Keratinocyte (primary cell): ENCODE data around the gene PTPN14. TPM values are rescaled to one million over a fixed set of nuclear protein-coding genes. Genes with fewer than 3 reads are reported as not detected.

ENCODE experiments used
- DNase-seq: peaks from one replicate; pipeline ENCODE4 v3.0.0-alpha.2; 2011; ENCODE audit warnings: low read depth, missing footprints, low spot score
- FAIRE-seq: peaks from 2 replicates; lab custom pipeline; 2011; peaks lifted over from hg19 to GRCh38; lab: Jason Lieb, UNC
- H2AFZ ChIP-seq: 2 replicates; pipeline ENCODE4 v1.6.0; 2012; ENCODE audit warnings: low read length, control low read depth, inconsistent platforms; ENCODE audit not compliant: control insufficient read depth
- H3K27ac ChIP-seq: 2 replicates; pipeline ENCODE4 v1.5.1; 2011; ENCODE audit warnings: low read length; ENCODE audit not compliant: control insufficient read depth, insufficient read depth
- H3K27me3 ChIP-seq: 3 replicates; pipeline ENCODE4 v1.6.0; 2011; ENCODE audit warnings: low read length; ENCODE audit not compliant: control insufficient read depth, insufficient read depth; ENCODE audit errors: extremely low read depth
- H3K36me3 ChIP-seq, 2 experiments: 2 replicates in 1 of 2; 3 replicates in 1 of 2; pipeline ENCODE4 v1.5.1; 2011; ENCODE audit warnings: low read length in 2 of 2, mild to moderate bottlenecking in 1 of 2; ENCODE audit not compliant: control insufficient read depth in 2 of 2, insufficient read depth in 2 of 2; ENCODE audit errors: extremely low read depth in 1 of 2
- H3K4me1 ChIP-seq: 3 replicates; pipeline ENCODE4 v1.5.1; 2011; ENCODE audit warnings: low read length; ENCODE audit not compliant: control insufficient read depth, insufficient read depth; ENCODE audit errors: extremely low read depth
- H3K4me2 ChIP-seq: 3 replicates; pipeline ENCODE4 v1.6.0; 2011; ENCODE audit warnings: low read depth, low read length; ENCODE audit not compliant: control insufficient read depth, insufficient read depth; ENCODE audit errors: extremely low read depth
- H3K4me3 ChIP-seq, 3 experiments: fragments of 200-600 bp in 1 of 3; sonication (generic) in 1 of 3; 2 replicates in 2 of 3; 3 replicates in 1 of 3; pipeline ENCODE4 v1.5.1; 2011 to 2016; ENCODE audit warnings: low read length in 3 of 3, mild to moderate bottlenecking in 3 of 3, control low read depth in 2 of 3, inconsistent platforms in 1 of 3, low read depth in 1 of 3, mixed read lengths in 1 of 3, mixed run types in 1 of 3, moderate library complexity in 1 of 3; ENCODE audit not compliant: control insufficient read depth in 2 of 3, insufficient read depth in 2 of 3; ENCODE audit errors: extremely low read depth in 1 of 3
- H3K79me2 ChIP-seq: 2 replicates; pipeline ENCODE4 v1.6.0; 2012; ENCODE audit warnings: low read length; ENCODE audit not compliant: control insufficient read depth, insufficient read depth
- H3K9ac ChIP-seq: 3 replicates; pipeline ENCODE4 v1.6.0; 2011; ENCODE audit warnings: low read length; ENCODE audit not compliant: control insufficient read depth, insufficient read depth; ENCODE audit errors: extremely low read depth
- H3K9me1 ChIP-seq: 3 replicates; pipeline ENCODE4 v1.6.0; 2011; ENCODE audit warnings: low read length; ENCODE audit not compliant: control insufficient read depth, insufficient read depth; ENCODE audit errors: extremely low read depth
- H3K9me3 ChIP-seq: 2 replicates; pipeline ENCODE4 v1.5.1; 2012; ENCODE audit warnings: low read depth, low read length; ENCODE audit not compliant: control insufficient read depth
- H4K20me1 ChIP-seq: 3 replicates; pipeline ENCODE4 v1.6.0; 2011; ENCODE audit warnings: low read length; ENCODE audit not compliant: control insufficient read depth, insufficient read depth; ENCODE audit errors: extremely low read depth
- CTCF ChIP-seq, 3 experiments: IDR thresholded peaks in 1 of 3; conservative IDR thresholded peaks in 1 of 3; optimal IDR thresholded peaks in 1 of 3; 2 replicates in 2 of 3; 3 replicates in 1 of 3; pipeline versions ENCODE3 to v1.5.1; 2011; ENCODE audit warnings: low read length in 3 of 3, mild to moderate bottlenecking in 3 of 3, moderate library complexity in 2 of 3, control low read depth in 1 of 3, inconsistent platforms in 1 of 3; ENCODE audit not compliant: insufficient read depth in 2 of 3; ENCODE audit errors: extremely low read depth in 1 of 3
- EZH2 ChIP-seq: IDR thresholded peaks from one replicate; pipeline ENCODE4 v1.6.1; 2012; ENCODE audit warnings: inconsistent platforms, mild to moderate bottlenecking, low read length, moderate library complexity
- dilution Hi-C: fragments of 300-500 bp; cut with MboI; formaldehyde crosslinking; loops from one replicate; pipeline ENCODE4 v1.7.0; 2020; ENCODE audit warnings: low sequenced_read_pairs; ENCODE audit not compliant: extremely low pct_ligation_motif_present
- polyA plus RNA-seq, 5 experiments: library from polyadenylated mRNA; depleted of rRNA in 3 of 5; stranded (reverse) in 3 of 5; stranded (forward) in 1 of 5; unstranded in 1 of 5; fragments of >200 nt; gene quantifications; 1 replicate in 1 of 5; 2 replicates in 3 of 5; 3 replicates in 1 of 5; pipeline versions ENCODE4 v1.2.1 to v1.2.3, GENCODE V29; 2011 to 2012; ENCODE audit warnings: missing spikeins in 2 of 5, low read depth in 1 of 5, low replicate concordance in 1 of 5

PTPN14 gene
- polyA plus RNA-seq, 1 donor (not counting 4 experiments of a cell fraction or from before 2014, with no cell fraction given), result 29.9 TPM

- Histone ChIP-seq H3K27me3 (no peaks in the 10 kb centered on the region), H3K4me1 (peaks cover 89% of the 10 kb centered on the region), H3K9me1 (no peaks in the 10 kb centered on the region), H3K4me2 (peak overlapping the region; percentile 13), H3K27ac (no peak overlapping the region), H2AFZ (no peak overlapping the region), H3K79me2 (peaks cover 76% of the 10 kb centered on the region), H4K20me1 (no peaks in the 10 kb centered on the region), H3K9ac (no peak overlapping the region), H3K9me3 (no peaks in the 10 kb centered on the region), H3K36me3 (peaks cover 3 to 5% of the 10 kb centered on the region in 2 experiments), H3K4me3 (no peak overlapping the region)
- dilution Hi-C loops, result no loop called here
- no peak for DNase-seq
- FAIRE-seq, result no peak
- TF ChIP-seq EZH2 (no peak), CTCF (optimal IDR thresholded peaks at IDR 0.05 in 1 of 3, IDR thresholded peaks at IDR 0.05 in 1 of 3, conservative IDR thresholded peaks at IDR 0.05 in 1 of 3; ENCODE audit: extremely low read depth in 1 of 3, insufficient read depth in 2 of 3, low read length in 3 of 3) (no peak)
Measured at GRCh38 chr1:214419650-214420049, 131.8 kb downstream of the PTPN14 start.

- no peak overlapping the region for H3K4me3 ChIP-seq
- no peaks in the 10 kb centered on the region for H3K9me3 ChIP-seq
- peaks cover 78% of the 10 kb centered on the region for H3K79me2 ChIP-seq
- H2AFZ ChIP-seq, result no peak overlapping the region
- H3K9me1 ChIP-seq, result no peaks in the 10 kb centered on the region
- peaks cover 89% of the 10 kb centered on the region for H3K4me1 ChIP-seq
- no peaks in the 10 kb centered on the region for H4K20me1 ChIP-seq
- TF ChIP-seq EZH2 (no peak), CTCF (optimal IDR thresholded peaks at IDR 0.05 in 1 of 3, IDR thresholded peaks at IDR 0.05 in 1 of 3, conservative IDR thresholded peaks at IDR 0.05 in 1 of 3; ENCODE audit: extremely low read depth in 1 of 3, insufficient read depth in 2 of 3, low read length in 3 of 3) (no peak)
- H3K27ac ChIP-seq, result peak overlapping the region; percentile 0
- H3K36me3 ChIP-seq, result peaks cover 3 to 6% of the 10 kb centered on the region in 2 experiments
- no peaks in the 10 kb centered on the region for H3K27me3 ChIP-seq
- FAIRE-seq, result peak; percentile 23
- dilution Hi-C loops, result no loop called here
- no peak for DNase-seq
- H3K4me2 ChIP-seq, result peak overlapping the region; percentile 3
- H3K9ac ChIP-seq, result no peak overlapping the region
Measured at GRCh38 chr1:214418391-214418790, 133.0 kb downstream of the PTPN14 start.
